ENCODE data around the gene AOC1. TPM values are rescaled to one million over a fixed set of nuclear protein-coding genes. Genes with fewer than 3 reads are reported as not detected.

AOC1 gene
- total and polyA plus RNA-seq, 2 experiments from 2014 or later: not detected

GRCh38 chr7:150849204-150849775, 3.0 kb upstream of the AOC1 start:
- no peaks in the 10 kb centered on the region for H3K4me1 ChIP-seq (ENCODE audit: insufficient read depth)
- H3K4me2 ChIP-seq (ENCODE audit: unreplicated experiment): no peak overlapping the region
- H3K9me3 ChIP-seq (ENCODE audit: low read depth): no peaks in the 10 kb centered on the region
- TF ChIP-seq EZH2phosphoT487 (IDR thresholded peaks at IDR 0.05; ENCODE audit: insufficient read depth, low read depth) (no peak), EZH2 (IDR thresholded peaks at IDR 0.05; ENCODE audit: insufficient read depth, poor library complexity, severe bottlenecking) (no peak)
- WGBS, 2 experiments (ENCODE audit: low coverage in 1 of 2, low lambda C conversion rate in 2 of 2, missing lambda C conversion rate in 2 of 2): 34 to 38% methylated on average over 10 of the region's 10 CpGs
- H2AFZ ChIP-seq: no peak overlapping the region
- no peaks in the 10 kb centered on the region for H3K79me2 ChIP-seq (ENCODE audit: insufficient read depth)
- no peaks in the 10 kb centered on the region for H4K20me1 ChIP-seq (ENCODE audit: insufficient read depth)
- in situ Hi-C loops (cut with MboI): no loop called here
- H3K9me2 ChIP-seq (ENCODE audit: insufficient read depth): no peaks in the 10 kb centered on the region
- H3K27ac ChIP-seq: no peak overlapping the region
- no peak for DNase-seq
- no peak overlapping the region for H3K9ac ChIP-seq
- H3K4me3 ChIP-seq: no peak overlapping the region
- H3K27me3 ChIP-seq (replicated peaks; ENCODE audit: insufficient read depth): peaks cover 9% of the 10 kb centered on the region; the same call in 1 of the 2 replicates
- no peaks in the 10 kb centered on the region for H3F3A ChIP-seq (ENCODE audit: insufficient read depth)
- no peaks in the 10 kb centered on the region for H3K36me3 ChIP-seq (ENCODE audit: low read depth)

GRCh38 chr7:150850273-150850672, 2.0 kb upstream of the AOC1 start:
- in situ Hi-C loops (cut with MboI): no loop called here
- DNase-seq: no peak
- H3K9ac ChIP-seq: no peak overlapping the region
- peaks cover 8% of the 10 kb centered on the region for H3K27me3 ChIP-seq (replicated peaks; ENCODE audit: insufficient read depth)
- H3K27ac ChIP-seq: no peak overlapping the region
- no peaks in the 10 kb centered on the region for H3K4me1 ChIP-seq (ENCODE audit: insufficient read depth)
- H3K79me2 ChIP-seq (ENCODE audit: insufficient read depth): no peaks in the 10 kb centered on the region
- no peak overlapping the region for H3K4me3 ChIP-seq
- H3F3A ChIP-seq (ENCODE audit: insufficient read depth): no peaks in the 10 kb centered on the region
- no peak overlapping the region for H3K4me2 ChIP-seq (ENCODE audit: unreplicated experiment)
- WGBS, 2 experiments (ENCODE audit: low coverage in 1 of 2, low lambda C conversion rate in 2 of 2, missing lambda C conversion rate in 2 of 2): 30 to 38% methylated on average over 5 of the region's 5 CpGs
- H2AFZ ChIP-seq: no peak overlapping the region
- H3K9me3 ChIP-seq (ENCODE audit: low read depth): no peaks in the 10 kb centered on the region
- H4K20me1 ChIP-seq (ENCODE audit: insufficient read depth): no peaks in the 10 kb centered on the region
- no peaks in the 10 kb centered on the region for H3K36me3 ChIP-seq (ENCODE audit: low read depth)
- H3K9me2 ChIP-seq (ENCODE audit: insufficient read depth): no peaks in the 10 kb centered on the region
- TF ChIP-seq EZH2 (IDR thresholded peaks at IDR 0.05; ENCODE audit: insufficient read depth, poor library complexity, severe bottlenecking): no peak
- no peak for TF ChIP-seq EZH2phosphoT487 (IDR thresholded peaks at IDR 0.05; ENCODE audit: insufficient read depth, low read depth)

DNA sequence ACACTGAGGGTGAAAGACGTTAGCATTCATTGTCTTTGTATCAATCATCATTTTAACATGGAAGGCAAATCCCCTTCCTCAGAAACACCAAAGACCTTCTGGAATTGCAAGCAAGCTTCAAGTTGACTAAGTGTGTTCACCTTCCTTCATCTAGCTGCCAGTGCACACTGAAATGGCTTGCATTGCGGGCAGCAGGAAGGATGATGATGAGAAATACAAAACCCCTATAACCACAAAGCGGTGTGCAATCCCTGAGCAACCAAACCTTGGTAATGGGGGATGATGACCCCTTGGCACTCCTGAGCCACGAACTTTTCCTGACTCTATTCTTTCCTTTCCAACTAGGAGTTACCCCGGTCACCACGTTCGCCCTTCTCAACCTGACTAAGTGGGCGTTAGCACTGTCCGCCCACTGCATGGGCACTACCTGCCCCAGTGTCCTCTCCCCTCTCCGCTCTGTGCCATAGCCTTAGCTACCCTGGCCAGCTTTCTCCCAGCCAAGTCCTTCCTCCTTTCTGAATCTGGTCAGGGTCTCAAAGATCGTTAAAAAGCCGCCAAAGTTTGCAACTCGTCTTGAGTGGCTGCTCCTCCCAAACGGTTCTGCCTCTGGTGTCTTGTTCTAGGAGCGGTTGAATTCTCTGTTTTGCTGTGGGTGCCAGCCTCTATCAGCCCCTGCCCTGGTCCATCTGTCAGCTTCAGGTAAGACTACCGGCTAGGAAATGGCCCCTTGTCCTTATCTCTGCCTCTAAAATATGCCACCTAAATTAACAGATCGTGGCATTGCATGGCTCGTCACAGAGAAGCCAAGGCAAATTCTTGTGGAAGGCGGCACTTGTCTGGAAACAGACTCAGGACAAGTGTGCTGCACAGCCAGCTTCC, 586 bp upstream of the AOC1 start:
- Histone ChIP-seq H3K9me2 (ENCODE audit: insufficient read depth) (no peaks in the 10 kb centered on the region), H3K27me3 (replicated peaks; ENCODE audit: insufficient read depth) (peaks cover 6% of the 10 kb centered on the region), H3K9ac (no peak overlapping the region), H4K20me1 (ENCODE audit: insufficient read depth) (no peaks in the 10 kb centered on the region), H3K9me3 (ENCODE audit: low read depth) (no peaks in the 10 kb centered on the region), H3K27ac (no peak overlapping the region), H3K36me3 (ENCODE audit: low read depth) (no peaks in the 10 kb centered on the region), H3K4me3 (no peak overlapping the region), H3K4me2 (ENCODE audit: unreplicated experiment) (no peak overlapping the region), H3F3A (ENCODE audit: insufficient read depth) (no peaks in the 10 kb centered on the region), H3K4me1 (ENCODE audit: insufficient read depth) (no peaks in the 10 kb centered on the region), H2AFZ (no peak overlapping the region), H3K79me2 (ENCODE audit: insufficient read depth) (no peaks in the 10 kb centered on the region)
- TF ChIP-seq EZH2 (IDR thresholded peaks at IDR 0.05; ENCODE audit: insufficient read depth, poor library complexity, severe bottlenecking): no peak
- no peak for TF ChIP-seq EZH2phosphoT487 (IDR thresholded peaks at IDR 0.05; ENCODE audit: insufficient read depth, low read depth)
- 38 to 40% methylated on average over 19 of the region's 19 CpGs for WGBS, 2 experiments (ENCODE audit: low coverage in 1 of 2, low lambda C conversion rate in 2 of 2, missing lambda C conversion rate in 2 of 2)
- DNase-seq: no peak
- in situ Hi-C loops (cut with MboI): no loop called here

DNA sequence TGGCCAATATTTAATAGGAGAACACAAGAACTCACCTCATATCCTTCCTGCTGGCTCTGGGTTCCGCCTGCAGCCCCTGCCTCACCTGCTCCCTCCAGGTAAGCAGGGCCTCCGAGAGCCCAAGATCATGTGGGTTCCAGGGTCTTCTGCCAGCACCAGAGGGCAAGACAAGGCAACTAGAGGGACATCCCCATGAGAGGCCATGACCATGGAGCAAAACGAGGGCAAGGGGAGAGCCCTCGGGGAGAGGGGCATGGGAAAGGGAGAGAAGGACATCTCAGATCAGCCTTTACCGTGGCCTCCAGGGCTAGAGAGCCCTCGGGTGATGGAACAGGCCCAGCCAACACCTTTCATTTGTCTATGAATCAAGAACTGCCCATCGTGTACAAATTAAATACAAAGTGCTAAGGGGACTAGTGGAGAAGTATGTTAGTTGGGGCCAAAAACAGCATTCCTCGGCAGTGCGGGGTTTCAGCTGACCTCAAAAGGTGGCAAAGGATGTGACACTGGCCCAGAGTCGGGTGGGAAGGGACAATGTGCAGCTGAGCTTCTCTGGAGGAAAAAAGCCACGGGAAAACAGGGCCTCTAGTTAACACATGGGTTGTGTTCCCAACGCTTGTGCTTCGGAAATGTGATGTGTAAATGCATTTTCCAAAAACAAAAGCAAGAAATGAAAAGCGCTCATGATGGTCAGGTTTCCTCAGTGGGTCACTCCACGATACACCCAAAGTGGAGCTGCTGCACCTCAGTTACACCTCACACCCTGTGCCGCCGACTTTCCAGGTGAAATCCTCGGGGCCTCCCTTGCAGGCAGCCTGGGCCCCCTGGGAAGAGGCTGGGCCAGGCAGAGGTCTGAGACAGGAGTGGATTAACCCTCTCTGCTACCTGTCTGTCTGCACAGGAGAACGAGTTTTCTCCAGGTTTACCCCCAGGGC, 2.0 kb downstream of the AOC1 start:
- DNase-seq: no peak

More for the DNA sequence above, 2.0 kb downstream of the AOC1 start:
- H4K20me1 ChIP-seq (ENCODE audit: insufficient read depth): no peaks in the 10 kb centered on the region
- no peaks in the 10 kb centered on the region for H3K36me3 ChIP-seq (ENCODE audit: low read depth)
- H3K27ac ChIP-seq: no peak overlapping the region
- no peak overlapping the region for H3K9ac ChIP-seq
- 22% methylated on average over 19 of the region's 19 CpGs for WGBS, 2 experiments (ENCODE audit: low coverage in 1 of 2, low lambda C conversion rate in 2 of 2, missing lambda C conversion rate in 2 of 2)
- H3K4me2 ChIP-seq (ENCODE audit: unreplicated experiment): no peak overlapping the region
- in situ Hi-C loops (cut with MboI): no loop called here
- no peak overlapping the region for H2AFZ ChIP-seq
- H3F3A ChIP-seq (ENCODE audit: insufficient read depth): no peaks in the 10 kb centered on the region
- H3K27me3 ChIP-seq (replicated peaks; ENCODE audit: insufficient read depth): peaks cover 6% of the 10 kb centered on the region
- H3K79me2 ChIP-seq (ENCODE audit: insufficient read depth): no peaks in the 10 kb centered on the region
- TF ChIP-seq EZH2phosphoT487 (IDR thresholded peaks at IDR 0.05; ENCODE audit: insufficient read depth, low read depth) (no peak), EZH2 (IDR thresholded peaks at IDR 0.05; ENCODE audit: insufficient read depth, poor library complexity, severe bottlenecking) (no peak)
- no peaks in the 10 kb centered on the region for H3K9me2 ChIP-seq (ENCODE audit: insufficient read depth)
- H3K9me3 ChIP-seq (ENCODE audit: low read depth): no peaks in the 10 kb centered on the region
- H3K4me1 ChIP-seq (ENCODE audit: insufficient read depth): no peaks in the 10 kb centered on the region
- H3K4me3 ChIP-seq: no peak overlapping the region

Measured in GM23248 (cell line).